IMR-90 (cell line): ENCODE results near the gene IFI30. TPM values are rescaled to one million over a fixed set of nuclear protein-coding genes. Genes with fewer than 3 reads are reported as not detected.

ENCODE experiments used
- ATAC-seq: fragments of 200-7000 bp; cut with Tn5 transposase; 2 replicates; pipeline ENCODE4 v1.9.1; 2020; ENCODE audit warnings: low read depth, mild to moderate bottlenecking, moderate library complexity
- BruUV-seq: library from RNA; stranded (reverse); fragments of 400-500 nt; replicated peaks from 2 replicates; lab custom pipeline; 2021; lab: Mats Ljungman, UMichigan
- CTCF ChIA-PET: fragments of 300-600 bp; formaldehyde crosslinking; extraction: SDS; loops from one replicate; lab custom pipeline; 2021; ENCODE audit warnings: antibody characterized with exemption; lab: Yijun Ruan, JAX
- POLR2A ChIA-PET: fragments of 300-600 bp; sonication (Branson Sonifier 250); formaldehyde crosslinking; loops from one replicate; lab custom pipeline; 2022; ENCODE audit warnings: antibody characterized with exemption; ENCODE audit not compliant: unreplicated experiment; lab: Charles Lee
- DNase-seq: peaks from one replicate; pipeline ENCODE4 v3.0.0; 2013
- H2AFZ ChIP-seq: replicated peaks from 2 replicates; pipeline ENCODE3; 2013; ENCODE audit warnings: low read length, mild to moderate bottlenecking; ENCODE audit not compliant: poor library complexity
- H2AK5ac ChIP-seq: 2 replicates; pipeline ENCODE4 v1.6.1; 2013; ENCODE audit warnings: low read depth, low read length, inconsistent platforms
- H2AK9ac ChIP-seq: replicated peaks from 2 replicates; pipeline ENCODE3; 2013; ENCODE audit warnings: mild to moderate bottlenecking, low read depth, low read length, moderate library complexity; ENCODE audit not compliant: poor library complexity
- H2BK120ac ChIP-seq: 2 replicates; pipeline ENCODE4 v1.6.1; 2013; ENCODE audit warnings: low read depth, low read length, inconsistent platforms
- H2BK15ac ChIP-seq: 3 replicates; pipeline ENCODE4 v1.6.1; 2013; ENCODE audit warnings: low read depth, low read length, inconsistent platforms
- H2BK20ac ChIP-seq: 2 replicates; pipeline ENCODE4 v1.6.1; 2013; ENCODE audit warnings: low read depth, mild to moderate bottlenecking, inconsistent platforms, low read length, moderate library complexity
- H2BK5ac ChIP-seq: 2 replicates; pipeline ENCODE4 v1.6.1; 2013; ENCODE audit warnings: mild to moderate bottlenecking, low read depth, low read length, inconsistent platforms; ENCODE audit not compliant: poor library complexity, severe bottlenecking
- H3K14ac ChIP-seq: replicated peaks from 2 replicates; pipeline ENCODE4 v1.6.1; 2013; ENCODE audit warnings: low read depth, low read length, inconsistent platforms
- H3K18ac ChIP-seq: 2 replicates; pipeline ENCODE4 v1.6.1; 2013; ENCODE audit warnings: low read depth, low read length, control low read depth
- H3K23ac ChIP-seq: 2 replicates; pipeline ENCODE4 v1.6.1; 2013; ENCODE audit warnings: low read depth, low read length, inconsistent platforms
- H3K27ac ChIP-seq: 2 replicates; pipeline ENCODE4 v1.5.1; 2013; ENCODE audit warnings: mild to moderate bottlenecking, control low read depth, low read length; ENCODE audit not compliant: insufficient read depth
- H3K27me3 ChIP-seq: 2 replicates; pipeline ENCODE4 v1.6.1; 2013; ENCODE audit warnings: low read length; ENCODE audit not compliant: control insufficient read depth, insufficient read depth
- H3K36me3 ChIP-seq: 2 replicates; pipeline ENCODE4 v1.6.1; 2013; ENCODE audit warnings: low read length, mixed read lengths; ENCODE audit not compliant: control insufficient read depth, insufficient read depth
- H3K4ac ChIP-seq: 2 replicates; pipeline ENCODE4 v1.6.1; 2013; ENCODE audit warnings: low read depth, low read length, inconsistent platforms
- H3K4me1 ChIP-seq: 2 replicates; pipeline ENCODE4 v1.6.1; 2013; ENCODE audit warnings: low read length, mixed read lengths; ENCODE audit not compliant: control insufficient read depth, insufficient read depth
- H3K4me2 ChIP-seq: 2 replicates; pipeline ENCODE4 v1.6.1; 2013; ENCODE audit warnings: low read depth, mild to moderate bottlenecking, control low read depth, low read length, moderate library complexity
- H3K4me3 ChIP-seq: 2 replicates; pipeline ENCODE4 v1.5.1; 2013; ENCODE audit warnings: low read depth, mild to moderate bottlenecking, control low read depth, low read length, moderate library complexity; ENCODE audit not compliant: insufficient read depth
- H3K56ac ChIP-seq: 2 replicates; pipeline ENCODE4 v1.6.1; 2013; ENCODE audit warnings: low read length, inconsistent platforms; ENCODE audit not compliant: insufficient read depth; ENCODE audit errors: extremely low read depth
- H3K79me1 ChIP-seq, 2 experiments: 2 replicates each; pipeline ENCODE4 v1.6.1; 2013; ENCODE audit warnings: low read length in 2 of 2, inconsistent platforms in 1 of 2, low read depth in 1 of 2
- H3K9ac ChIP-seq: 2 replicates; pipeline ENCODE4 v1.6.1; 2013; ENCODE audit warnings: low read depth, low read length, control low read depth
- H3K9me1 ChIP-seq: 2 replicates; pipeline ENCODE4 v1.6.1; 2013; ENCODE audit warnings: low read length, inconsistent platforms; ENCODE audit not compliant: insufficient read depth
- H3K9me3 ChIP-seq: 2 replicates; pipeline ENCODE4 v1.6.1; 2013; ENCODE audit warnings: low read length; ENCODE audit not compliant: control insufficient read depth, insufficient read depth
- H4K20me1 ChIP-seq: 2 replicates; pipeline ENCODE4 v1.6.1; 2013; ENCODE audit warnings: low read length, inconsistent platforms; ENCODE audit not compliant: insufficient read depth
- H4K5ac ChIP-seq: 2 replicates; pipeline ENCODE4 v1.6.1; 2013; ENCODE audit warnings: mild to moderate bottlenecking, low read depth, low read length, control low read depth
- H4K8ac ChIP-seq, 2 experiments: 2 replicates each; pipeline ENCODE4 v1.6.1; 2013; ENCODE audit warnings: low read depth in 2 of 2, low read length in 2 of 2, control low read depth in 1 of 2, inconsistent platforms in 1 of 2
- H4K91ac ChIP-seq: 2 replicates; pipeline ENCODE4 v1.6.1; 2013; ENCODE audit warnings: low read depth, low read length, inconsistent platforms; ENCODE audit not compliant: insufficient read depth
- RFX5 ChIP-seq: IDR thresholded peaks from 2 replicates; pipeline ENCODE4 v1.8.0; 2012; ENCODE audit warnings: low read depth, mild to moderate bottlenecking, low read length, moderate library complexity
- USF2 ChIP-seq: fragments of 150-350 bp; IDR thresholded peaks from 2 replicates; pipeline ENCODE4 v1.6.1; 2017; ENCODE audit warnings: mild to moderate bottlenecking, antibody characterized with exemption, low read length, low read depth
- WGBS, 2 experiments: methylation state at CpG; one replicate each; pipeline versions ENCODE4 v1.1.5 to v1.1.7; 2013; ENCODE audit warnings: missing lambda C conversion rate in 2 of 2; ENCODE audit not compliant: insufficient read length in 1 of 2; ENCODE audit errors: extremely low coverage in 2 of 2; 5-methylcytosine and 5-hydroxymethylcytosine counted together
- dilution Hi-C: fragments of 300-500 bp; cut with HindIII; formaldehyde crosslinking; loops from one replicate; pipeline ENCODE4 v1.14.3; 2018; ENCODE audit warnings: low sequenced_read_pairs; ENCODE audit not compliant: unreplicated experiment
- in situ Hi-C: fragments of 300-500 bp; cut with MboI; formaldehyde crosslinking; loops from 3 replicates; pipeline ENCODE4 v1.14.3; 2019; ENCODE audit warnings: low sequenced_read_pairs, inconsistent platforms, mixed read lengths
- intact Hi-C: fragments of 100-400 bp; cut with micrococcal nuclease; formaldehyde crosslinking; loops from 2 replicates; pipeline ENCODE4 v1.10.0; 2022
- polyA plus RNA-seq, 3 experiments: library from polyadenylated mRNA; depleted of rRNA; stranded (reverse); fragments of >200 nt; gene quantifications; 2 replicates each; pipeline ENCODE4 v1.2.3, GENCODE V29; 2012; ENCODE audit warnings: low replicate concordance in 1 of 3
- total RNA-seq: library from RNA; depleted of rRNA; stranded (reverse); fragments of >200 nt; gene quantifications from 2 replicates; pipeline ENCODE4 v1.2.3, GENCODE V29; 2012

IFI30 gene
- total and polyA plus RNA-seq, 2 of the 4 experiments (the other 2 are of a cell fraction), result 2.3 TPM

- Histone ChIP-seq H2BK20ac (no peak overlapping the region), H3K36me3 (no peaks in the 10 kb centered on the region), H2AK9ac (no peak overlapping the region), H3K9me1 (peaks cover 8% of the 10 kb centered on the region; the same call in 1 of the 2 replicates), H3K4ac (no peak overlapping the region), H3K9me3 (no peaks in the 10 kb centered on the region), H2BK120ac (no peak overlapping the region), H4K5ac (no peak overlapping the region), H2BK15ac (no peak overlapping the region), H3K56ac (no peak overlapping the region), H3K18ac (no peak overlapping the region), H3K9ac (no peak overlapping the region), H4K20me1 (peaks cover 8% of the 10 kb centered on the region), H3K14ac (no peak overlapping the region), H3K79me1 (peaks cover 7 to 15% of the 10 kb centered on the region in 2 experiments; a peak in 3 of 4 replicates), H3K4me1 (peaks cover 8% of the 10 kb centered on the region), H3K27ac (no peak overlapping the region), H2BK5ac (no peak overlapping the region), H3K4me2 (no peak overlapping the region), H4K8ac (no peak overlapping the region), H3K27me3 (peaks cover 5% of the 10 kb centered on the region; the same call in 1 of the 2 replicates), H3K4me3 (no peak overlapping the region), H4K91ac (no peak overlapping the region), H3K23ac (no peak overlapping the region), H2AK5ac (no peak overlapping the region), H2AFZ (no peak overlapping the region)
- dilution Hi-C loops (no loop called here), in situ Hi-C loops (loop anchor here (10.0 kb wide), 2 partner anchors 135 to 225 kb away; partner anchors contain the start of genes LSM4 and SSBP4), intact Hi-C loops (no loop called here)
- ATAC-seq, result no peak
- ChIA-PET CTCF (no interaction called here), POLR2A (no interaction called here)
- no peak for DNase-seq
- WGBS, 2 experiments, result no CpG with 5 or more reads among the region's 4 CpGs
- BruUV-seq, result no TSS peak
- no peak for TF ChIP-seq USF2
- TF ChIP-seq RFX5, result no peak
These were observed 16.7 kb downstream of the IFI30 start for GRCh38 chr19:18190278-18190677.
